ENCODE measurements around the gene SLC19A3. TPM values are rescaled to one million over a fixed set of nuclear protein-coding genes. Genes with fewer than 3 reads are reported as not detected.
"Not testable (repeated sequence)": the region's sequence is repeated elsewhere in the genome, so short reads cannot be mapped to it uniquely, and the experiment has no call there.

Gene SLC19A3
- polyA plus RNA-seq, 1 donor: 80.8 TPM

DNA sequence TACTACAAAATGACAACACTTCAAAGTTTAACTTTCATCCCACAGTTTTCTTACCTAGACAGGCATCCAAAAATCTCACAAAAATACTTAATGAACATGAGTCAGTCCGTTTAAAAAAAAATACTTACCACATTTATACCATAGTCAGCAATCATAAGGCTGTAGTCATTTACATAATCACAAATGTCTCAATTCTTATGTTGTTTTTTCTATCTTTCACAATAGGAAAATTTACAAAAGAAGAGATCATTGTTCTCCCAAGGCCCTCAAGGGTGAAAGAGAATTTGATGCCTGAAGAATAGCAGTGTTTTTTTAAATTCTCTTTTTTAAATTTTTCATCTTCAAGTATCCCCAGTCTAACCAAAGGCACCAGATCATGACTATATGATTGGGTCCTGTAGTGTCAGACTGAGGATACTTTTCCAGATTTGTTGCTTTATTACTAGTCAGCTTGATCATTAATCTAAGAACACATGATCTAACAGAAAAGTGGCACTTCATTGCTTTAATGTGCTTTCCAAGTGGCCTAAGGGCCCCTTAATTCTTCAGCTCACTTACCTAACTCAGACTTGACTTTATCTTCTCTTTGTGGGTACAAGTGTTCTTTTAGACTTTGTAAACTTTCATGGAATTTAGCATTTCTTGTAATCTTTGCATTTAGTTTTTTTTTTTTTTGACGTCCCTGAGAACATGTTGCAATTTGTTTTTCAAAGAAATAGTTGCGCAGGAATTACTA lies 46.5 kb downstream of the SLC19A3 start:
- H3K4me3 ChIP-seq (ENCODE audit: low read length): no peak overlapping the region
- WGBS (ENCODE audit: insufficient coverage, low lambda C conversion rate): 50% methylated on average over 2 of the region's 3 CpGs
- H3K4me1 ChIP-seq (ENCODE audit: control insufficient read depth, insufficient read depth, low read length): peaks cover 9% of the 10 kb centered on the region
- no peaks in the 10 kb centered on the region for H3K27me3 ChIP-seq (ENCODE audit: control insufficient read depth, insufficient read depth, low read length)
- H3K27ac ChIP-seq (ENCODE audit: low read length): peak overlapping the region; percentile 32
- no peaks in the 10 kb centered on the region for H3K36me3 ChIP-seq (ENCODE audit: control insufficient read depth, insufficient read depth, low read length)
- peak; percentile 7 to 58 for DNase-seq
- peaks cover 2% of the 10 kb centered on the region for H3K9me3 ChIP-seq (ENCODE audit: control insufficient read depth, low read depth, low read length)

- not testable (repeated sequence) for H3K4me3 ChIP-seq (ENCODE audit: low read length); DNase-seq; H3K27ac ChIP-seq (ENCODE audit: low read length); H3K27me3 ChIP-seq (ENCODE audit: control insufficient read depth, insufficient read depth, low read length); H3K36me3 ChIP-seq (ENCODE audit: control insufficient read depth, insufficient read depth, low read length); H3K9me3 ChIP-seq (ENCODE audit: control insufficient read depth, low read depth, low read length)
- WGBS (ENCODE audit: insufficient coverage, low lambda C conversion rate): no CpG with 5 or more reads among the region's 13 CpGs
- H3K4me1 ChIP-seq (ENCODE audit: control insufficient read depth, insufficient read depth, low read length): peaks cover 19% of the 10 kb centered on the region
These were observed 51.1 kb downstream of the SLC19A3 start, which contains the start of gene SCYGR5 for GRCh38 chr2:227666631-227667170. SCYGR5 (plus strand) TSS chr2:227666804; CDS start chr2:227666804, 0 bp downstream.

GRCh38 chr2:227665189-227665940 lies 52.5 kb downstream of the SLC19A3 start:
- DNase-seq: peak; percentile 58 to 74
- no peaks in the 10 kb centered on the region for H3K27me3 ChIP-seq (ENCODE audit: control insufficient read depth, insufficient read depth, low read length)
- H3K9me3 ChIP-seq (ENCODE audit: control insufficient read depth, low read depth, low read length): peaks cover 2% of the 10 kb centered on the region
- H3K4me3 ChIP-seq (ENCODE audit: low read length): no peak overlapping the region
- peaks cover 29% of the 10 kb centered on the region for H3K4me1 ChIP-seq (ENCODE audit: control insufficient read depth, insufficient read depth, low read length)
- peak overlapping the region; percentile 49 for H3K27ac ChIP-seq (ENCODE audit: low read length)
- H3K36me3 ChIP-seq (ENCODE audit: control insufficient read depth, insufficient read depth, low read length): no peaks in the 10 kb centered on the region
- 83% methylated on average over 1 of the region's 6 CpGs for WGBS (ENCODE audit: insufficient coverage, low lambda C conversion rate)

- peak; percentile 39 to 78 for DNase-seq
- Histone ChIP-seq H3K27ac (ENCODE audit: low read length) (peak overlapping the region; percentile 69), H3K9me3 (ENCODE audit: control insufficient read depth, low read depth, low read length) (peaks cover 2% of the 10 kb centered on the region), H3K27me3 (ENCODE audit: control insufficient read depth, insufficient read depth, low read length) (no peaks in the 10 kb centered on the region), H3K4me3 (ENCODE audit: low read length) (no peak overlapping the region), H3K36me3 (ENCODE audit: control insufficient read depth, insufficient read depth, low read length) (no peaks in the 10 kb centered on the region), H3K4me1 (ENCODE audit: control insufficient read depth, insufficient read depth, low read length) (peaks cover 29% of the 10 kb centered on the region)
- WGBS (ENCODE audit: insufficient coverage, low lambda C conversion rate): 0% methylated on average over 2 of the region's 3 CpGs
These were observed 56.0 kb downstream of the SLC19A3 start for GRCh38 chr2:227661827-227662226.

- Histone ChIP-seq H3K4me3 (ENCODE audit: low read length) (no peak overlapping the region), H3K36me3 (ENCODE audit: control insufficient read depth, insufficient read depth, low read length) (no peaks in the 10 kb centered on the region), H3K27me3 (ENCODE audit: control insufficient read depth, insufficient read depth, low read length) (no peaks in the 10 kb centered on the region), H3K4me1 (ENCODE audit: control insufficient read depth, insufficient read depth, low read length) (peaks cover 28% of the 10 kb centered on the region), H3K27ac (ENCODE audit: low read length) (peak overlapping the region; percentile 69), H3K9me3 (ENCODE audit: control insufficient read depth, low read depth, low read length) (no peaks in the 10 kb centered on the region)
- no CpG with 5 or more reads among the region's 7 CpGs for WGBS (ENCODE audit: insufficient coverage, low lambda C conversion rate)
- DNase-seq: peak in 1 of 2 donors; percentile 36
These were observed 56.7 kb downstream of the SLC19A3 start for GRCh38 chr2:227661025-227661649.

DNA sequence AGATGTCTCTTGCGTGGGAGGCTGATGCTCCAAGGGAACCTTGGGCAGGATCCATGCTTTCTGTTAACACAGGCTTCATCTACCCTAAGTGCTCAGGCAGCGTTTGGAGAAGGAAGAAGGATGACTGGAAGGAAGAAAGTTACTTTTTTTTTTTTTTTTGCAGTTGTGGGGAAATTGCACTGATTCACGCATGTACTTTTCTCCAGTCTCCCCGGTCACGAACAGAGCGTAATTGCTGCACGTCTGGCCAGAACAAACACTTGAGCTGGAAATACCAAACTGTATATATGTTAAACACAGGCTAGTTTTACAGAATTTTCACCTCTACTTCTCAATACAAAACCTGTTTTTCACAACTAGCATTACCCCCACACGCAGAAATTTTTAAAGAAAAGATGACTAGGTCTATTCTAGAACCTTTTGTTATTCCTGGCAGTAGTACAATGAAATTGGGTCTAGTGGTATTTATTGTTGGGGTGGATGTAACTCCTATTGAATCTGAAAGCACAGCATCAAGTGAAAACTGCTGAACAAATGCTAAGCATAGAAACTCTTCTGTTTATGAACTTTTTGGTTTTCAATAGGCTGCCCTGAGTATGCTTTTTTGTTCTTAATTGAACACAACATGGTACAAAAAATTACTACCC lies 60.5 kb downstream of the SLC19A3 start:
- no peaks in the 10 kb centered on the region for H3K27me3 ChIP-seq (ENCODE audit: control insufficient read depth, insufficient read depth, low read length)
- H3K27ac ChIP-seq (ENCODE audit: low read length): no peak overlapping the region
- no peaks in the 10 kb centered on the region for H3K36me3 ChIP-seq (ENCODE audit: control insufficient read depth, insufficient read depth, low read length)
- 93% methylated on average over 3 of the region's 8 CpGs for WGBS (ENCODE audit: insufficient coverage, low lambda C conversion rate)
- H3K9me3 ChIP-seq (ENCODE audit: control insufficient read depth, low read depth, low read length): no peaks in the 10 kb centered on the region
- DNase-seq: no peak
- peaks cover 15% of the 10 kb centered on the region for H3K4me1 ChIP-seq (ENCODE audit: control insufficient read depth, insufficient read depth, low read length)
- no peak overlapping the region for H3K4me3 ChIP-seq (ENCODE audit: low read length)

GRCh38 chr2:227655454-227655853 lies 62.4 kb downstream of the SLC19A3 start:
- peak; percentile 34 to 65 for DNase-seq
- Histone ChIP-seq H3K27me3 (ENCODE audit: control insufficient read depth, insufficient read depth, low read length) (no peaks in the 10 kb centered on the region), H3K4me1 (ENCODE audit: control insufficient read depth, insufficient read depth, low read length) (no peaks in the 10 kb centered on the region), H3K36me3 (ENCODE audit: control insufficient read depth, insufficient read depth, low read length) (no peaks in the 10 kb centered on the region), H3K9me3 (ENCODE audit: control insufficient read depth, low read depth, low read length) (no peaks in the 10 kb centered on the region), H3K27ac (ENCODE audit: low read length) (no peak overlapping the region), H3K4me3 (ENCODE audit: low read length) (no peak overlapping the region)
- no CpG with 5 or more reads among the region's 1 CpG for WGBS (ENCODE audit: insufficient coverage, low lambda C conversion rate)

- Histone ChIP-seq H3K27me3 (ENCODE audit: control insufficient read depth, insufficient read depth, low read length) (no peaks in the 10 kb centered on the region), H3K36me3 (ENCODE audit: control insufficient read depth, insufficient read depth, low read length) (no peaks in the 10 kb centered on the region), H3K9me3 (ENCODE audit: control insufficient read depth, low read depth, low read length) (no peaks in the 10 kb centered on the region), H3K4me3 (ENCODE audit: low read length) (no peak overlapping the region), H3K4me1 (ENCODE audit: control insufficient read depth, insufficient read depth, low read length) (no peaks in the 10 kb centered on the region), H3K27ac (ENCODE audit: low read length) (no peak overlapping the region)
- no CpG with 5 or more reads among the region's 1 CpG for WGBS (ENCODE audit: insufficient coverage, low lambda C conversion rate)
- DNase-seq: no peak
These were observed 63.4 kb downstream of the SLC19A3 start for GRCh38 chr2:227654426-227654825.

- Histone ChIP-seq H3K4me3 (ENCODE audit: low read length) (no peak overlapping the region), H3K9me3 (ENCODE audit: control insufficient read depth, low read depth, low read length) (no peaks in the 10 kb centered on the region), H3K27me3 (ENCODE audit: control insufficient read depth, insufficient read depth, low read length) (no peaks in the 10 kb centered on the region), H3K4me1 (ENCODE audit: control insufficient read depth, insufficient read depth, low read length) (no peaks in the 10 kb centered on the region), H3K36me3 (ENCODE audit: control insufficient read depth, insufficient read depth, low read length) (no peaks in the 10 kb centered on the region), H3K27ac (ENCODE audit: low read length) (no peak overlapping the region)
- 43% methylated on average over 1 of the region's 4 CpGs for WGBS (ENCODE audit: insufficient coverage, low lambda C conversion rate)
- DNase-seq: peak; percentile 42 to 56
These were observed 64.4 kb downstream of the SLC19A3 start for GRCh38 chr2:227653419-227653818.
